Measurements from ENCODE around the gene ATG2A.

Gene ATG2A

DNA sequence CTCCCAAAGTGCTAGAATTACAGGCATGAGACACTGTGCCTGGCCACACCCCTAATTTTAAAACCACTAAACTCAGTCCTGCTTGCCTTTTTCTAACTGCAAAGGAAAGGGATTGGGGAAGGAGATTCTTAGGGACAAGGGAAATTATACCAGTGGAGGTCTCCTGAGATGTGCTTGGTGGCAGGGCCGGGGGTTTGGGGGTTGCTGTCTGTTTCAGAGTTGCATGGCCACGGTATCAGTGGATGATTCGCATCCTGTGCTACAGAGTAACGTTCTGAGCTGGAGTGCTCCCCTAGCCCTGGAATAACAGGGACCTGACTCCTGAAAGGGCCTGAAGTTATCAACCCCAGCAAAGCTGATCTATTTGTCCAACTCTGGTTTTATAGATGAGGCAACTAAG, 19.5 kb upstream of the ATG2A start:
- TF ChIP-seq, protein P1, sequence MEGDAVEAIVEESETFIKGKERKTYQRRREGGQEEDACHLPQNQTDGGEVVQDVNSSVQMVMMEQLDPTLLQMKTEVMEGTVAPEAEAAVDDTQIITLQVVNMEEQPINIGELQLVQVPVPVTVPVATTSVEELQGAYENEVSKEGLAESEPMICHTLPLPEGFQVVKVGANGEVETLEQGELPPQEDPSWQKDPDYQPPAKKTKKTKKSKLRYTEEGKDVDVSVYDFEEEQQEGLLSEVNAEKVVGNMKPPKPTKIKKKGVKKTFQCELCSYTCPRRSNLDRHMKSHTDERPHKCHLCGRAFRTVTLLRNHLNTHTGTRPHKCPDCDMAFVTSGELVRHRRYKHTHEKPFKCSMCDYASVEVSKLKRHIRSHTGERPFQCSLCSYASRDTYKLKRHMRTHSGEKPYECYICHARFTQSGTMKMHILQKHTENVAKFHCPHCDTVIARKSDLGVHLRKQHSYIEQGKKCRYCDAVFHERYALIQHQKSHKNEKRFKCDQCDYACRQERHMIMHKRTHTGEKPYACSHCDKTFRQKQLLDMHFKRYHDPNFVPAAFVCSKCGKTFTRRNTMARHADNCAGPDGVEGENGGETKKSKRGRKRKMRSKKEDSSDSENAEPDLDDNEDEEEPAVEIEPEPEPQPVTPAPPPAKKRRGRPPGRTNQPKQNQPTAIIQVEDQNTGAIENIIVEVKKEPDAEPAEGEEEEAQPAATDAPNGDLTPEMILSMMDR (IDR thresholded peaks at IDR 0.05), result no peak
- no peak for TF ChIP-seq ZFX (IDR thresholded peaks at IDR 0.05; ENCODE audit: borderline replicate concordance)
- H3K27ac ChIP-seq, result no peak overlapping the region

DNA sequence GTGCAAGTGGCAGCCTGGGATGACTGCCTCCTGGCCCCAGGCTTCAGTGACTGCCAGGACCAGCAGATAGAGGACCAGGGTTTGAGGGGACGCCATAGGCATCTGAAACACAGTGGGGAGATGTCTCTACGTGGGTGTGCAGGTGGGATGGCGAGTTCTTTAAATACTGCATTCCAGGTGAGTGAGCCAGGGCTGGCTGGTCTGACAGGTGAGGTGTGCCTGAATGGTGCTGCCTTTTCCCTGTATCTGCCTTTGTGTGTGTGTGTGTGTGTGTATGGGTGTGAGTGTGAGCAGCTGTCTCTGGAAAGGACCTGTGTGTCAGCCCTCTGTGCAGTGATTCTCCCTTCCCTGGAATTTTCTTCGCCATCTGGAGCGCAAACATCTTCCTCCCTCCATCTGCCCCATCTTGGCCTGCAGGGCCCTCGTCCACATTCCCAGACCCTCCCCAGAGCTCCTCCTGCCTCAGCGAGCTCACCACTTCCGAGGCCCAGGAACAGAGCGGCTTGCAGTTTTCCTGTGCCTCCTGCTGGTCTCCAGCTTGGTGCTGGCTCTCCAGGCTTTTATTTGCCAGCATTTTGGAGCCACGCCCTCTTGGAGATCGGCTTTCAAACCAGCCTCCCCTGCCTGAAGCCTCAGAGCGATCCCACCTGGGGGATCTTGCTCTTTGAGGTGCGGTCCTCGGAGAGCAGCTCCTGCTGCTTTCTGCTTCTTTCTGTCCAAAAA, 18.5 kb upstream of the ATG2A start, which contains the start of gene GPHA2:
GPHA2 (minus strand) TSS at position 535 of the 723 bp plus-strand sequence; CDS start at position 102, 433 bp downstream.
- TF ChIP-seq, protein P1 (IDR thresholded peaks at IDR 0.05), result peak; percentile 22; the same call in 1 of the 2 replicates
- no peak for TF ChIP-seq ZFX (IDR thresholded peaks at IDR 0.05; ENCODE audit: borderline replicate concordance)
- H3K27ac ChIP-seq, result peak within 1 kb of the TSS; percentile 39; the same call in 1 of the 2 replicates

DNA sequence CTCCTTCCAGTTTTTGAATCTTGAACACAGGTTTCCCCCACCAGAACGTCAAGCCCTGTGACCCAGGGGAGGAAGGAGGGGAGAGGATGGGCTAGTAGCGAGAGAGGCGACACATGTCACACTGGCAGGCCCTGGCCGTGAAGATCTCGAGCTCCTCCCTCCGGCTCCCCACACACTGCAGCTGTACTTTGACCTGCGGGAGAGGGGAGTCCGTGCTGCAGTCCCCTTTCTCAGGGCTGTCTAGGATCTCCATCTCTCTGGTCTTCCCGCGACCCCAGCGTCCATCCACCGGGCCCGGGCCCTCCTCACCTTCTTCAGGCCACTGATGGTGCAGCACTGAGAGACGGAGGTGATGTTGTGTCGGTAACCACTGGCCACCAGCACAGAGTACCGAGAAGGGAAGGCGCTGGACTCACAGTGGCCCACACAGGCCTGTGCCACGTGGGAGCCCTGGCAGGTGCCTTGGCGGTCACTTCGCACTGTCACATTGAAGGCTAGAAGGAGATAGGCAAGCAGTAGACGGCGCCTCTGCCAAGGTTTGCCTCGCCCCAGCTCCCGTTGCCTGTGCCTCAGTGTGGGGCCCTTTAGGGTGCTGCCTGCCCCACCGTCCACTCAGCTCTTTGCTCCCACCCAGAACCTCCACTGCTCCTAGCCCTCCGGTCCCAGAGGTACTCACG, 17.8 kb upstream of the ATG2A start:
- peak overlapping the region; percentile 39; the same call in 1 of the 2 replicates for H3K27ac ChIP-seq
- TF ChIP-seq ZFX (IDR thresholded peaks at IDR 0.05; ENCODE audit: borderline replicate concordance), result no peak
- TF ChIP-seq, protein P1 (IDR thresholded peaks at IDR 0.05), result no peak

DNA sequence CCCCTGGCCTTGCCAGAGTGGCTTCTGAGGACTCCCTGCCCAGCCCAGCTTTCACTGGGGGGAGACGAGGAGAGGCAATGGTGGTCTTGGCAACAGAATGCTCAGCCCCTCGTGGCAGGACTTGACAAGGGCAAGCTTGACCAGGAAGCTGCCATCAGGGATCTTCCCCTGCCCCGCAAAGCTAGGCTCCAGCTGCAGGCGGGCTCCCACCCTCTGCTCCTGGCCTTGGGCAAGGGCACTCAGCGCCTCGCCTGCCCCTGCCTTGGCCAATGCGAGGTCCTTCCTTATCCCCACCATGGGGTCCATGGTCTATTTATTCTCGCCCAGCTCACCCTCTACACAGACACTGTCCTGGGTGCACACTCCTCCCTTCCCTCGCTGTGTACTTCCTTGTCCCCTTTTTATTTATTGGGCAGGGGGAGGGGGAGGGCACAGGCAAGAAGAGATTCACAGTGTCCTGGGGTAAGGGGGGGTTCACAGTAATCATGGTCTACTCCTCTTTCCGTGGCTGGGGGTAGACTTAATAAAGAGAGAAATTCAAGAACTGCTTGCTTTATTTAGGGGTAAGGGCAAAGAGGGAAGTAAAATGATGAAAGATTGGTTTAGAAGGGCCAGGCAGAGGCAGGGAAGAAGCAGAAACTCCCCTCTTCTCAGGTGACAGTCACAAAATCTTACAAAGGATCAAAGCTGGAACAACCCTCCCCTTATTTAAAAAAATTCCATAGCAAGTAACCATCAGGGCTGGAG, 17.1 kb upstream of the ATG2A start:
- no peak overlapping the region for H3K27ac ChIP-seq
- TF ChIP-seq ZFX (IDR thresholded peaks at IDR 0.05; ENCODE audit: borderline replicate concordance), result no peak
- TF ChIP-seq, protein P1 (IDR thresholded peaks at IDR 0.05), result no peak

DNA sequence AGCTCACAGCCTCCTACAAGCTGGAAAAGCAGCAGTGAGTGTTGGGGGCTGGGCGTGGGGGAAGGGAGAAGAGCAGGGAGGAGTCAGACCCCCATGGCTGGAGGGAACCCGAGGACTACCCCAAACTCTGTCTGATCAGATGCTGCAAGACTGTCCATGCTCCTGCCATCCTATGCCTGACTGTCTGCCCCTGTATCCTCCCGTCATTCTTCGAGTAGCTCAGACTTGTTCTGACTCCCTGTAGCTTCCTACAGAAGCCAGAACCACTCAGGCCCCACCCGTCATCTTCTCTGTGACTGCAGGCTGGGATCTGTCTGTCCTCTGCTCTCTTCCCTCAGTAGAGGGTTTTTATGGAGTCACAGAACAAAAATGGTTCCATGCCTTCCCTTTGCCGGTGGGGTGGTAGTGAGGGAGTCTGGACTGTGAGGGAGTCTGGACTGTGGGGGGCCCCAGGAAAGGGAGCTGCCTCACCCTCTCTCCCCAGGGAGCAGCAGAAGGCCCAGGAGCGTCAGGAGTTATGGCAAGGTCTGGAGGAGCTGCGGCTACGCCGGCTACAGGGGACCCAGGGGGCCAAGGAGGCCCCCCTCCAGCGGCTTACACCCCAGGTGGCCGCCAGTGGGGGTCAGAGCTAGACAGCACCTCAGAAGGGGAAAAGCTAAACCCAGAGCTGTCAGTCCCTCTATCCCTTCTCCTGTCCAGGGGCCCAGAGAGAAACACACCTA, 16.4 kb upstream of the ATG2A start:
- no peak overlapping the region for H3K27ac ChIP-seq
- TF ChIP-seq, protein P1 (IDR thresholded peaks at IDR 0.05), result no peak
- no peak for TF ChIP-seq ZFX (IDR thresholded peaks at IDR 0.05; ENCODE audit: borderline replicate concordance)

DNA sequence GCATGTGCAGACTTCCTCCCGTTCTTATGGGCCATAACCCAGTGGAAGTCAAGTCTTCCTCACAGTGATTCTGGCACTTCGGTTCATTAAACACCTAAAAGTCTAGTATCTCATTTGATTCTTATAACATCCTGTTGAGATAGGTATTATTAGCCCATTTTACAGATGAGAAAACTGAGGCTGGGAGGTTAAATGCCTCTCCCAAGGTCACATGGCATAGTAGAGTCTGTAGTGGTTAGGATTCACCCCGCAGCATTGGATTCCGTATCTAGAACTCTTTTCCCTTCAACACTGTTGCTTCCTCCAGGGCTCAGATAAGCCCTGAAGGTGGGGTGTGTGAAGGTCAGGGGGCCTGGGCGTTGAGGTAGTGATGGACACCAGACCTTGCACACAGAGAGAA, 15.3 kb upstream of the ATG2A start:
- TF ChIP-seq, protein P1 (IDR thresholded peaks at IDR 0.05), result no peak
- TF ChIP-seq ZFX (IDR thresholded peaks at IDR 0.05; ENCODE audit: borderline replicate concordance), result no peak
- H3K27ac ChIP-seq, result no peak overlapping the region

Measured in 22Rv1 (cell line).